CD4-positive, alpha-beta T cell treated with Interleukin-4 for 4 hours (primary cell): Measurements from ENCODE around the gene HOXA10.

Experiments
- DNase-seq: peaks from one replicate; pipeline ENCODE4 v3.0.0-alpha.2; 2020

HOXA10 gene

GRCh38 chr7:27189997-27190748 is 16.1 kb upstream of the HOXA10 start:
- DNase-seq: no peak

DNA sequence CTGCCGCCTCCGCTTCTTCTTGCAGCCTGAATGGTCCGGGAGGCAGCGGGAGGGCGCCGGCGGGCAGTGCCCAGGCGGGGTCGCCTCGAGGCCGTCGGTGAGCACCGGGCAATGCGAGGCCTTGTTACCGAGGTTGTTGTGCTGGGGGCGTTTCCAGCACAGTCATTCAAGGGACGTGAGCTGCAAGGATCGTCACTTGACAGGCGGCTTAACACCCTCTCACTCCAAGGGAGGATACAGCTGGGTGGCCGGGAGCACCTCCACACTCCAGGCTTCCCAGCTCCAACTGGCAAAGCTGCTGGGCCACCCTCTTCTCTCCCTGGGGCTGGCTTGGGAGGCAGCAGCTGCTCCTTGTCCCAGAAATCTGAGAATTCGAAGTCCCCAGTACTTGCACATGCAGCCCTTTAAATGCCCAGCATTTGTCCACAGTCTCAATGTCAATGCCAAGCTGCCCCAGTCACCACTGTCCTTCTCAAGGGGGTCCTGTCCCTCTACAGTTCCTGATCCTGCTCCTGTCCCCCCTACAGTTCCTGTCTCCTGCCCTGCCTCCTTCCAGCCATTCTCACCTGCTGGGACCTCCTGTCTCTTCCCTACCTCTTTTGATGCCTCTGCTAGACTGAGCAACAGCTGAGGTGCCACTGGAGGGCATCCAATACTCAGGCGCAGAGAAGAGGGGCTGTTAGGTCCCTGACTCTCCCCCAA is 15.3 kb upstream of the HOXA10 start:
- DNase-seq: no peak

GRCh38 chr7:27188386-27189294 is 14.5 kb upstream of the HOXA10 start:
- peak; percentile 24 for DNase-seq

DNA sequence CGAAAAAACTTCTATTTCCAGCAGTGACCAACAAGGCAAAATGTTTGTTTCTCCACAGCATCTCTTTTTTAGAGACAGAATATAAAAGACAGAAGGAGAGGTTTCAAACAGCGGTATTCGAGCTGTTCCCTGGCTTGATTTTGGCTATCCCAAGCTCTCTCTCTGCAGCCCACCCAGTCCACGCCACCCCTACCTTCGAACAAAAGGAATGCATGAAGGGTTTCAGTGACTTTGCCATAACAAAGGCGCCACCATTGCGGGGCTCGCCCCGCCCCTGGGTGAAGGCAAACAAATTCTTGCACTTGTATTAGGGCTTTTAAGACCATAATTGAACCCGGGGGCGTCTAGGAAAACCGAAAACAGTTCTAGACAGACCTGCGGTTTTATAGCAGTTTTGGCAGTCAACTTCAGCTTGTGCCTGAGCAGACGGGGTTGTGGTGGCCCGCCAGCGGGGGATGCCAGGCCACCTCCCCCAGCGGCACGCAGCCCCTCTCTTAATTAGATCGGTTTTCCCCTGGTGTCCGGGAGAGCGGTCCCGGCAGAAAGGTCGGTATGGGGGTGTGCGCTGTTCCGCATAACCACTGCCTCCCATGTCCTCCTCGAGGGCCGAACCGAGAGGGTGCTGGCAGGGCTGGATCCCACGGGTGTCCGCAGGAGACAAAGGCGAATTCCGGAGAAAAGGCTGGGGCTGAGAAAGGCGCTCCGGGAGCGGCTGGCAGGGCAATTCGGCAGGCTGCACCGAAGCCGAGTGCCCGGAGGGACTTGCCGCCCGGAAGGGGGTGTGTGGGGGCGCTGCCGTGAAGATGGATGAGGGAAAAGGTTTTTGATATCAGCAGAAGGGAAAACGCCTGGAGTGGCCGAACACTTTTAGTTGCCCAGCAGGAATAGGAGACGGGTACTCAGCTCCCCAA is 13.6 kb upstream of the HOXA10 start:
- DNase-seq: no peak

- no peak for DNase-seq
Measured at GRCh38 chr7:27186668-27187474, 12.8 kb upstream of the HOXA10 start.

DNA sequence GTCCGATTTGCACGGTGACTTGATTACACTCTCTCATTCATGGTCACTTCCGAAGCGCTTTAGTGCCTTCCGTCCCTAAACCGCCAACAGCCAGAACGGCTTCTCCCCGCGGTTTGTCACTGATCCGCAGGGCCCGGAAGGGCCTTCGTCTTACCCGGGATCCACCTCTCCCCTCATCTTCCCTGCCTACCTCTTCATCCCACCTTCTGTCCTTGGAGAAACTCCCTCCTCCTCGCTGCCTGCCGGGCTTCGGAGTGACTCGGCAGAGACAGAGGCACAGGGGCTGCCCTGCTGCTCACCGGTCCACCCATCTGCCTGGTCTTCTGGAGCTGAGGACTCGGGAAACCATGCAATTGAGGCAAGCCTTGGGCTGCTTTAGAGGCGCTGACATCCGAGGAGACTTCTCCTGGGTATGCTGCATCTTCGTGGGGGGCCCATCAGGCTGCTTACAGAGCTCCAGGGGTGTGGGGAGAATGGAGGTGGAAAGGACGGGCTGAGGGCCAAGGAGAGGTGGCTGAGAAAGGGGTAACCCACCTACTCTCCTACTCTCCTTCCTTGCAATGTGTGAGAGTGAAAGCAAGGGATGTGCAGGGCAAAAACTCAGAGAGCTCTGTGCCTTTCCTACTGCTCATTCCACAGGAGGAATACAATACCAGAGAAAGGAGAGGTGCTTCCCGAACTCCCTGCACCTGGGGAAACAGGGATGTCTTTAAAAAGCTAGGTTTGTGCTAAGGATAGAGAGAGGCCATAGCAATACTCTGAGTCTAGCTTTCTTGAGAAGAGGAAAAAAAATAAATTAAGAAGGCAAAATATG is 11.9 kb upstream of the HOXA10 start:
- no peak for DNase-seq

- DNase-seq: no peak
Measured at GRCh38 chr7:27185013-27185853, 11.1 kb upstream of the HOXA10 start, which contains the start of gene HOXA11. Gene HOXA11, minus strand, starts transcription at chr7:27185232. Its CDS starts 88 bp downstream, at chr7:27185144.

DNA sequence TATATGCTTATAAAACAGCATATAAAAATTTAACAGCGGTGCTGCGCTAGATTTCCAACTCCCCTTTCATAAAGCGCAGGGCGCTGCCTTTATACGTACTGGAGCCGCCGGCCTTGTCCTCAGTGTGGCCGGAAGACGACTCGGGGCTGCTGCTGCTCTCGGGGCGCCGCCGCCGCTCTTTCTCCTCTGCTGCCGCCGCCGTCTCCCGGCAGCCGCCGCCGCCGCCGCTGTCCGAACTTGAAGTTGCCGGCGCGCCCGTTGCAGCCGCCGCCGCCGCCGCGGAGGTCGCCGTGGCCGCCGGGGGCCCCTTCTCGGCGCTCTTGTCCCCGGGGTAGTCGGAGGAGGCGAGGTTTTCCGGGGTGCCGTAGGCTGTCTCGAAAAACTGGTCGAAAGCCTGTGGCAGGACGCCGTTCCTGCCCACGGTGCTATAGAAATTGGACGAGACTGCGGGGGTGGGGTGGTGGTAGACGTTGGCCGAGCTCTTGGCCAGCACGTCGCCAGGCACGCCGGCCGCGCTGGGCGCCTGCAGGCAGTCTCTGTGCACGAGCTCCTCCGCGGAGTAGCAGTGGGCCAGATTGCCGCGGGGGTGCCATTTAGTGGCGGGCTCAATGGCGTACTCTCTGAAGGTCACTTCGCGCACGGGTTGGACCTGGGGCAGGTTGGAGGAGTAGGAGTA is 10.4 kb upstream of the HOXA10 start:
- DNase-seq: no peak

GRCh38 chr7:27183682-27184336 is 9.7 kb upstream of the HOXA10 start:
- no peak for DNase-seq

DNA sequence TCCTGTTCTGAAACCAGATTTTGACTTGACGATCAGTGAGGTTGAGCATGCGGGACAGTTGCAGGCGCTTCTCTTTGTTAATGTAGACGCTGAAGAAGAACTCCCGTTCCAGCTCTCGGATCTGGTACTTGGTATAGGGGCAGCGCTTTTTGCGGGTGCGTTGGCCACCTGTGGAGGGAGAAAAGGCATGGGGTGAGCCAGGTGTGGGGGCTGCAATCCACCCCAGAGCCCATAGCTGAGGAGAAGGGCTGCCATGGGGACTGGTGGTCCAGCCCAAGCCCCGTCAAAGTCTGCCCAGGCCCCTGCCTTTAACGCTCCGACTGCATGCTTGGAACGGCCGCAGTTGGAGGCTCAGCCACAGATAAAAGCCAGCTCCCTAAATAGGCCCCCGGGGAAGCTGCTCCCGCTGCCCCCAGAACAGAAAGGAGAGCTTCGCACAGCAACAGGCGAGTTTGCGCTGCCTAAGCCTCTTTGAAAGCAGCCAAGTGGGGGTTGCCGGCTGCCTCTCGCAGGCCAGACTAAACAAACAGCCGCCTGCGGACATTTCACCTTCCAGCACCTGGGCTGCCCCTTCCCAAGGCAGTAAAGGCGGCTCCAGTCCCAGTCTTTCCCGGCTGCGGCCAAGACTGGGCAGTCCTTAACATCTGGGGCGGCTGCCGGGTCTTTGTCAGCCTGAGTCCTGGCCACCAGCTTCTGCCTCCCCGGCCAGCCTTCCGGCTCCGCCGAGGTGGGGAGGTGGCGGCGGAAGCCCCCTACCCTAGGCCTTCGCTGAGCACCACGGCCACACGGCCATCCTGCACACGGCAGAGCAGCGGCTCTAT is 9.0 kb upstream of the HOXA10 start:
- no peak for DNase-seq

GRCh38 chr7:27182285-27182841 is 8.2 kb upstream of the HOXA10 start:
- DNase-seq: no peak

GRCh38 chr7:27181795-27182275 is 7.7 kb upstream of the HOXA10 start:
- no peak for DNase-seq

DNA sequence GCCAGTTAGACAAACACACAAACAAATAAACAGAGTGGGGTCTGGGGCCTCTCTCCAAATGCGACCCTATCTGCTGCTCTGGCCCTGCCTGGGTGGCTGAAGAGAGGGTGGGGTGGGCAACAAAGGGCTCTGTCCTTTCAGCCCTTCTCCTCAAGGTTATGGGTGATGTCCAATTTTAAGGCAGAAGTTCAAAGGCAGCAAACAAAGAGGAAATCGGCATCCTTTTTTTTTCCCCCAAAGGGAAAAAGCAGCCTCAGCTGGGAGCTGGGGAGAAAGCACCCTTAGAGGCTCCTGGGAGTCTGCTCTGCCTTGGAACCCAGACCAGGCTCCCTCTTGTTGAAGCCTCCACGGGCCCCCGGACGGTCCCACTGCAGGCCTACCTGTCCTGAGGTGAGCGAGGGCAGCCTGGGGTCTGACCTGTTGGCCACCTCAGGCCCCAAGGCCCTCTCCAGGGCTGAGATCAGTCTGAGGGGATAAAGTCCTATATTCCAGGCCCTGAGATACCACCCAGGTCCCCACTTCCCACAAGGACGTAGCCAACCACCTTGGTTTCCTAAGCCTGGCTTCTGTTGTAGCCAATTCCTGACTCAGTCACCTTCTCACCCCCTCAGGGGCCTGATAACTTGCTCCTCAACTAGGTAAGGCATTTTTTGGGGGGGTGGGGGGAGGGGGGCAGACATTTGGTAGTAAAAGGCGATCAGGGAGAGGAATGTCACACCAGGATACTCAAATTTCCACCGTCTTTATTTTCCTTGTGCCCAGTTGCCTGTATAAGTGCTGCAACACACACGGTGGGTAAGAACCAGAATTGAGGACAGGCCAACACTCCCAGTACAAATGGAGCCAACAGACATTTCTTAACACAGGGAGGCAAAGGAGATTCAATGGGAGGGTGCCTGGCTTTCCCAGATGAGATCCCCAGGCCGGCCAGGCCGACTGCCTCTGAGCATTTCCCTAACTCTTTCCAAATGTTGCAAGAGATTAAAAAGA is 6.6 kb upstream of the HOXA10 start:
- no peak for DNase-seq

- DNase-seq: peak; percentile 42
Measured at GRCh38 chr7:27179503-27180430, 5.6 kb upstream of the HOXA10 start.
